IPS DF 6.9 (cell line): ENCODE data around the gene SLC35A2.
"Not testable (repeated sequence)": the region's sequence is repeated elsewhere in the genome, so short reads cannot be mapped to it uniquely, and the experiment has no call there.

ENCODE experiments used
- DNase-seq: peaks from one replicate; pipeline ENCODE4 v3.0.0-alpha.2; 2013; ENCODE audit warnings: low read depth, low spot score
- H3K27ac ChIP-seq: one replicate; pipeline ENCODE4 v1.5.1; 2013; ENCODE audit warnings: low read length, control low read depth
- H3K27me3 ChIP-seq: 2 replicates; pipeline ENCODE4 v1.6.1; 2013; ENCODE audit warnings: mild to moderate bottlenecking, low read length; ENCODE audit not compliant: control insufficient read depth, insufficient read depth
- H3K36me3 ChIP-seq: 2 replicates; pipeline ENCODE4 v1.6.1; 2013; ENCODE audit warnings: low read length; ENCODE audit not compliant: control insufficient read depth, insufficient read depth
- H3K4me1 ChIP-seq: 2 replicates; pipeline ENCODE4 v1.6.1; 2013; ENCODE audit warnings: low read length; ENCODE audit not compliant: control insufficient read depth, insufficient read depth
- H3K4me3 ChIP-seq: 2 replicates; pipeline ENCODE4 v1.5.1; 2013; ENCODE audit warnings: mild to moderate bottlenecking, low read length
- H3K9me3 ChIP-seq: 2 replicates; pipeline ENCODE4 v1.6.1; 2013; ENCODE audit warnings: low read length, inconsistent platforms; ENCODE audit not compliant: control insufficient read depth, insufficient read depth

The SLC35A2 gene

GRCh38 chrX:48853494-48853893 lies 58.0 kb downstream of the SLC35A2 start:
- H3K4me1 ChIP-seq, DNase-seq, H3K4me3 ChIP-seq, H3K27me3 ChIP-seq, H3K9me3 ChIP-seq, H3K27ac ChIP-seq, H3K36me3 ChIP-seq: not testable (repeated sequence)
